DOHH2 (cell line): ENCODE results near the gene ZNF101.

Experiments
- CTCF ChIP-seq: fragments of 200-600 bp; sonication (generic); IDR thresholded peaks from one replicate; pipeline ENCODE4 v1.5.1; 2014; ENCODE audit warnings: antibody characterized with exemption, mild to moderate bottlenecking, low read depth, low read length; ENCODE audit not compliant: poor library complexity, severe bottlenecking
- EZH2phosphoT487 ChIP-seq: fragments of 200-600 bp; sonication (generic); IDR thresholded peaks from 2 replicates; pipeline ENCODE4 v1.6.1; 2017; ENCODE audit warnings: borderline replicate concordance, mild to moderate bottlenecking, antibody characterized with exemption, low read length, moderate library complexity, mixed read lengths

DNA sequence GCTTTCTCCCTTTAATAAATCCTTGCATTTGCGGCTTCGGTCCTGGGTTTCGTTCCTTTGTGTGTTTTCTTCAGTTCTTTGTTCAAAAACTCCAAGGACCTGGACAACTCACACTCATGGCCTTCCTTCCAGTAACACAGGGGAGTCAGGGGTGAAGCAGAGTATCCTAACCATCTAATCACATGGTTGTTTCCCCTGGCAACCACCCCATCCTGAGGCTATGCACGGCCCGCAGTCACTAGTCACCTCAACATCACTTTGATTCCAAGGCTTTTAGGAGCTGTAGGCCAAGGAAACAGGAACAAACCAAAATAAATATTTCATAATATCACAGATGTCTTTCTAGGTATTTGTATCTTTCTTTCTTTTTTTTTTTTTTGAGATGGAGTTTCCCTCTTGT lies 28.9 kb downstream of the ZNF101 start:
- TF ChIP-seq CTCF (no peak), EZH2phosphoT487 (no peak)
